Measurements from ENCODE around the gene TP53BP1. TPM values are rescaled to one million over a fixed set of nuclear protein-coding genes. Genes with fewer than 3 reads are reported as not detected.

The TP53BP1 gene
- total RNA-seq, 1 donor from 2014 or later = 138 TPM

GRCh38 chr15:43531018-43531670 lies 38.2 kb upstream of the TP53BP1 start:
- TF ChIP-seq CTCF (IDR thresholded peaks at IDR 0.05; ENCODE audit: unreplicated experiment) = no peak
- no peaks in the 10 kb centered on the region for H3K9me3 Mint-ChIP-seq (ENCODE audit: low read depth)
- H3K27me3 Mint-ChIP-seq = peaks cover 1% of the 10 kb centered on the region
- H3K27ac Mint-ChIP-seq = no peak overlapping the region
- no peaks in the 10 kb centered on the region for H3K4me1 Mint-ChIP-seq (ENCODE audit: low read depth)
- H3K4me3 Mint-ChIP-seq (ENCODE audit: low read depth) = no peak overlapping the region
- DNase-seq (ENCODE audit: low spot score, unreplicated experiment) = no peak
- H3K36me3 Mint-ChIP-seq (ENCODE audit: insufficient read depth) = no peaks in the 10 kb centered on the region

- no peak for TF ChIP-seq CTCF (IDR thresholded peaks at IDR 0.05; ENCODE audit: unreplicated experiment)
Measured at GRCh38 chr15:43529587-43530345, 36.8 kb upstream of the TP53BP1 start.

GRCh38 chr15:43529141-43529540 lies 36.2 kb upstream of the TP53BP1 start:
- TF ChIP-seq CTCF (IDR thresholded peaks at IDR 0.05; ENCODE audit: unreplicated experiment) = no peak
- Mint-ChIP-seq H3K4me3 (ENCODE audit: low read depth) (no peak overlapping the region), H3K36me3 (ENCODE audit: insufficient read depth) (no peaks in the 10 kb centered on the region), H3K27me3 (peaks cover 8% of the 10 kb centered on the region), H3K27ac (no peak overlapping the region), H3K9me3 (ENCODE audit: low read depth) (no peaks in the 10 kb centered on the region), H3K4me1 (ENCODE audit: low read depth) (no peaks in the 10 kb centered on the region)
- no peak for DNase-seq (ENCODE audit: low spot score, unreplicated experiment)

More at GRCh38 chr15:43529587-43530345, 36.8 kb upstream of the TP53BP1 start:
- peaks cover 8% of the 10 kb centered on the region for H3K27me3 Mint-ChIP-seq
- H3K36me3 Mint-ChIP-seq (ENCODE audit: insufficient read depth) = no peaks in the 10 kb centered on the region
- H3K4me3 Mint-ChIP-seq (ENCODE audit: low read depth) = no peak overlapping the region
- no peaks in the 10 kb centered on the region for H3K9me3 Mint-ChIP-seq (ENCODE audit: low read depth)
- no peak for DNase-seq (ENCODE audit: low spot score, unreplicated experiment)
- H3K27ac Mint-ChIP-seq = no peak overlapping the region
- no peaks in the 10 kb centered on the region for H3K4me1 Mint-ChIP-seq (ENCODE audit: low read depth)

- no peak for TF ChIP-seq CTCF (IDR thresholded peaks at IDR 0.05; ENCODE audit: unreplicated experiment)
- Mint-ChIP-seq H3K4me3 (ENCODE audit: low read depth) (no peak overlapping the region), H3K9me3 (ENCODE audit: low read depth) (no peaks in the 10 kb centered on the region), H3K4me1 (ENCODE audit: low read depth) (no peaks in the 10 kb centered on the region), H3K27ac (no peak overlapping the region), H3K36me3 (ENCODE audit: insufficient read depth) (no peaks in the 10 kb centered on the region), H3K27me3 (peaks cover 8% of the 10 kb centered on the region)
- no peak for DNase-seq (ENCODE audit: low spot score, unreplicated experiment)
Measured at GRCh38 chr15:43528542-43529007, 35.6 kb upstream of the TP53BP1 start.

- Mint-ChIP-seq H3K9me3 (ENCODE audit: low read depth) (no peaks in the 10 kb centered on the region), H3K27me3 (peaks cover 12% of the 10 kb centered on the region), H3K27ac (no peak overlapping the region), H3K4me1 (ENCODE audit: low read depth) (no peaks in the 10 kb centered on the region), H3K36me3 (ENCODE audit: insufficient read depth) (peaks cover 3% of the 10 kb centered on the region), H3K4me3 (ENCODE audit: low read depth) (no peak overlapping the region)
- no peak for TF ChIP-seq CTCF (IDR thresholded peaks at IDR 0.05; ENCODE audit: unreplicated experiment)
- DNase-seq (ENCODE audit: low spot score, unreplicated experiment) = no peak
Measured at GRCh38 chr15:43527802-43528541, 35.0 kb upstream of the TP53BP1 start.
